K562 (cell line): ENCODE data around the gene PACS1. TPM values are rescaled to one million over a fixed set of nuclear protein-coding genes. Genes with fewer than 3 reads are reported as not detected.

Source experiments
- ATAC-seq: fragments of 200-7000 bp; cut with Tn5 transposase; 3 replicates; pipeline ENCODE4 v1.9.1; 2020; ENCODE audit warnings: moderate library complexity
- BruUV-seq: library from RNA; stranded (reverse); fragments of 400-500 nt; replicated peaks from 2 replicates; lab custom pipeline; 2021; lab: Mats Ljungman, UMichigan
- CTCF ChIA-PET: fragments of 300-600 bp; formaldehyde crosslinking; extraction: SDS; loops from one replicate; lab custom pipeline; 2021; ENCODE audit warnings: low intra/inter-chr PET ratio; lab: Yijun Ruan, JAX
- POLR2A ChIA-PET: fragments of 300-600, 350-650 bp; sonication (Branson Sonifier 250); formaldehyde crosslinking; extraction: SDS; loops from one replicate; lab custom pipeline; 2021; ENCODE audit warnings: antibody characterized with exemption, inconsistent platforms; lab: Yijun Ruan, JAX
- DNase-seq, 4 experiments: peaks; one replicate each; pipeline versions ENCODE4 v3.0.0 to v3.0.0-alpha.2; 2011 to 2018; ENCODE audit warnings: low spot score in 3 of 4, mixed read lengths in 3 of 4; ENCODE audit errors: extremely low read depth in 1 of 4
- FAIRE-seq: peaks from 2 replicates; lab custom pipeline; 2011; peaks lifted over from hg19 to GRCh38; lab: Jason Lieb, UNC
- H2AFZ ChIP-seq: 2 replicates; pipeline ENCODE4 v1.6.0; 2011; ENCODE audit warnings: low read depth, low read length, control low read depth, inconsistent platforms
- H3K27ac ChIP-seq: fragments of 200-600 bp; 3 replicates; pipeline ENCODE4 v1.8.0; 2011; ENCODE audit warnings: low read depth, mild to moderate bottlenecking, control low read depth, inconsistent platforms, low read length, moderate library complexity, mixed read lengths; ENCODE audit errors: extremely low read depth
- H3K27me3 ChIP-seq, 2 experiments: fragments of 300-600 bp in 1 of 2; 2 replicates in 1 of 2; 3 replicates in 1 of 2; pipeline versions ENCODE4 v1.6.0 to v1.8.0; 2011; ENCODE audit warnings: inconsistent platforms in 2 of 2, low read length in 2 of 2, mild to moderate bottlenecking in 1 of 2, mixed read lengths in 1 of 2, moderate library complexity in 1 of 2; ENCODE audit not compliant: control insufficient read depth in 2 of 2, insufficient read depth in 2 of 2
- H3K36me3 ChIP-seq: fragments of 300-600 bp; 3 replicates; pipeline ENCODE4 v1.8.0; 2011; ENCODE audit warnings: mild to moderate bottlenecking, low read length, inconsistent platforms; ENCODE audit not compliant: control insufficient read depth, insufficient read depth
- H3K4me1 ChIP-seq, 2 experiments: fragments of 200-600 bp in 1 of 2; replicated peaks in 1 of 2; 2 replicates in 1 of 2; 3 replicates in 1 of 2; pipeline versions ENCODE4 v1.5.1 to v1.8.0; 2011; ENCODE audit warnings: inconsistent platforms in 2 of 2, low read length in 2 of 2, mild to moderate bottlenecking in 1 of 2, mixed read lengths in 1 of 2, moderate library complexity in 1 of 2; ENCODE audit not compliant: control insufficient read depth in 2 of 2, insufficient read depth in 2 of 2
- H3K4me2 ChIP-seq: 2 replicates; pipeline ENCODE4 v1.6.1; 2011; ENCODE audit warnings: low read length, control low read depth, inconsistent platforms, mixed read lengths; ENCODE audit not compliant: insufficient read depth
- H3K4me3 ChIP-seq: fragments of 200-600 bp; sonication (generic), shearing (Covaris generic); 2 replicates; pipeline ENCODE4 v1.5.1; 2016; ENCODE audit warnings: control low read depth, inconsistent platforms
- H3K79me2 ChIP-seq: fragments of 200-600 bp; 3 replicates; pipeline ENCODE4 v1.8.0; 2011; ENCODE audit warnings: low read length, inconsistent platforms; ENCODE audit not compliant: control insufficient read depth, insufficient read depth
- H3K9ac ChIP-seq, 2 experiments: 2 replicates each; pipeline versions ENCODE4 v1.6.0 to v1.6.1; 2011; ENCODE audit warnings: low read depth in 2 of 2, low read length in 2 of 2, control low read depth in 1 of 2, inconsistent platforms in 1 of 2, mild to moderate bottlenecking in 1 of 2, mixed read lengths in 1 of 2; ENCODE audit not compliant: insufficient read depth in 1 of 2
- H3K9me1 ChIP-seq: one replicate; pipeline ENCODE4 v1.6.0; 2011; ENCODE audit warnings: inconsistent platforms, mild to moderate bottlenecking, low read length, moderate library complexity; ENCODE audit not compliant: control insufficient read depth, insufficient read depth
- H3K9me3 ChIP-seq: replicated peaks from 2 replicates; pipeline ENCODE4 v1.5.1; 2011; ENCODE audit warnings: low read depth, low read length, inconsistent platforms; ENCODE audit not compliant: control insufficient read depth, insufficient read depth
- H4K20me1 ChIP-seq: replicated peaks from 2 replicates; pipeline ENCODE4 v1.6.1; 2011; ENCODE audit warnings: low read length, inconsistent platforms, mixed read lengths; ENCODE audit not compliant: control insufficient read depth, insufficient read depth
- BCOR ChIP-seq: fragments of 450-650 bp; IDR thresholded peaks from 2 replicates; pipeline ENCODE4 v1.6.1; 2016
- RBM25 ChIP-seq: fragments of 200-400 bp; formaldehyde crosslinking; IDR thresholded peaks from 2 replicates; pipeline ENCODE4 v1.6.1; 2018; ENCODE audit warnings: low read length, low read depth, moderate library complexity; ENCODE audit not compliant: severe bottlenecking
- SREBF1 ChIP-seq: fragments of 150-350 bp; IDR thresholded peaks from 2 replicates; pipeline ENCODE4 v1.6.1; 2014; ENCODE audit warnings: antibody characterized with exemption, low read depth, low read length, borderline replicate concordance
- ZNF445 ChIP-seq: fragments of 250-450 bp; sonication (Bioruptor Pico); IDR thresholded peaks from 2 replicates; pipeline ENCODE4 v1.4.0; 2020; ENCODE audit warnings: low read depth, mild to moderate bottlenecking, moderate library complexity
- WGBS: fragments of 100-300 bp; shearing (Covaris generic); methylation state at CpG from one replicate; pipeline ENCODE4 v1.1.6; 2016; ENCODE audit warnings: low coverage, mixed read lengths; ENCODE audit not compliant: insufficient coverage; ENCODE audit errors: missing lambda C conversion rate; 5-methylcytosine and 5-hydroxymethylcytosine counted together
- in situ Hi-C: fragments of 300-500 bp; cut with MboI; formaldehyde crosslinking; loops from 4 replicates; pipeline ENCODE4 v1.15.0; 2018; ENCODE audit warnings: inconsistent platforms, mixed read lengths
- intact Hi-C: fragments of 100-400 bp; cut with micrococcal nuclease; formaldehyde crosslinking; loops from 2 replicates; pipeline ENCODE4 v1.14.2; 2022
- polyA plus RNA-seq, 8 experiments: library from polyadenylated mRNA; depleted of rRNA in 4 of 8; stranded (reverse) in 5 of 8; unstranded in 3 of 8; fragments of >200 nt; fragmentation: Nextera tagmentation in 2 of 8; fragmentation: Illumina TruSeq in 1 of 8; extraction: Ambion mirVana in 2 of 8; extraction: Trizol in 1 of 8; gene quantifications; 2 replicates each; pipeline versions ENCODE4 v1.2.1 to v1.2.3, GENCODE V29; 2011 to 2014; ENCODE audit warnings: inconsistent platforms in 1 of 8, missing spikeins in 1 of 8
- total RNA-seq, 7 experiments: library from RNA; depleted of rRNA in 6 of 7; stranded (reverse); fragments of >200 nt in 6 of 7; fragmentation: Illumina TruSeq in 2 of 7; extraction: Trizol in 2 of 7; gene quantifications; 2 replicates each; pipeline versions ENCODE4 v1.2.1 to v1.2.3, GENCODE V29; 2011 to 2021; ENCODE audit warnings: low replicate concordance in 1 of 7

Gene PACS1
- total and polyA plus RNA-seq, 9 of the 15 experiments (the other 6 are each of a cell fraction or from before 2014, with no cell fraction given) = 0.34 to 28.1 (median 8.5) TPM

DNA sequence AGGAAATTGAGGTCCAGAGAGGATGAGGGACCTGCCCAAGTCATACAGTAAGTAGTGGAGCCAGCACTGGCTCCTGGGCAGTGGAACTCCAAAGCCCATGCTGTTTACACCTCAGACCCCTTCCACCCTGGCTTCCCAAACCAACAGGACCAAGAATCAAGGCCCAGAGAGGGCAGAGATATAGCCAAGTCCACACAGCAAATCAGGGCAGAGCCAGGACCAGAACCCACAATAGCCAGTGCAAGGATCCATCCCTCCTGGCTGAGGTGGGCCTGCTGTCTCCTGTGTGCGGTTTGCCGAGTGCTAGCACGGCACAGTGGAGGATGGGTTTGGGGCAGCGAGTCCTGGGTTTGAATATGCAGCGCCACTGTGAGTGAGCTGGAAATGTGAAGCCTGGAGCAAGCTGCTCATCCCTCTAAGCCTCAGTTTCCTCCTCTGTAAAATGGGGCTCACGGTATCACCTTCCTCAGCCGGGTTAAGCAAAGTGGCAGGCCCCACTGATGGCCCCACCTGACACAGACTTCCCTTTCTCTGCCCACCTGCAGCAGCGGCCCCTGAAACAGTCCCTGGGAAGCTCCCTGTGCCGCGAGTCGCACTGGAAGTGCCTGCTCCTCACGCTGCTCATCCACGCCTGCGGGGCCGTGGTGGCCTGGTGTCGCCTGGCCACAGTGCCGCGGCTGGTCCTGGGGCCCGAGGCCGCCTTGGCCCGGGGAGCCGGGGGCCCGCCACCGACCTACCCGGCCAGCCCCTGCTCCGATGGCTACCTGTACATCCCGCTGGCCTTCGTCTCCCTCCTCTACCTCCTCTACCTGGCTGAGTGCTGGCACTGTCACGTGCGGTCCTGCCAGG, 223.9 kb downstream of the PACS1 start:
- BruUV-seq = no TSS peak
- Histone ChIP-seq H3K9ac (no peak overlapping the region), H3K27ac (no peak overlapping the region), H3K9me3 (no peaks in the 10 kb centered on the region), H3K4me3 (no peak overlapping the region), H3K9me1 (no peaks in the 10 kb centered on the region), H3K36me3 (no peaks in the 10 kb centered on the region), H3K27me3 (peaks cover 0 to 8% of the 10 kb centered on the region in 2 experiments; a peak in 2 of 5 replicates), H2AFZ (no peak overlapping the region), H4K20me1 (0 out of 2 replicates have a peak, but pooled peaks cover 5% of the 10 kb centered on the region), H3K4me1 (peaks cover 7 to 43% of the 10 kb centered on the region in 2 experiments), H3K79me2 (no peaks in the 10 kb centered on the region), H3K4me2 (no peak overlapping the region)
- CTCF ChIA-PET = no interaction called here
- intact Hi-C loops (no loop called here), in situ Hi-C loops (no loop called here)
- POLR2A ChIA-PET = no interaction called here
- no peak for FAIRE-seq
- TF ChIP-seq RBM25 (peak; percentile 34), ZNF445 (no peak), BCOR (peak; percentile 19; the same call in 1 of the 2 replicates), SREBF1 (no peak)
- ATAC-seq = no peak
- WGBS = 40% methylated on average over 24 of the region's 30 CpGs
- DNase-seq = no peak

Other genes with a start within 250 kb of the PACS1 start
Only the 7 nearest of the 24 such genes appear.
- 84.1 and 124 TPM in 2 replicates for gene SART1, start 108.5 kb upstream of the PACS1 start, total RNA-seq (2014; rRNA removed)
- 11.4 and 17.0 TPM in 2 replicates for gene SART1, start 108.5 kb upstream of the PACS1 start, total RNA-seq (2014; rRNA removed; fragmentation: Illumina TruSeq; extraction: Trizol)
- 31.7 and 32.0 TPM in 2 replicates for gene SART1, start 108.5 kb upstream of the PACS1 start, total RNA-seq (2015; rRNA removed; fragmentation: Illumina TruSeq; extraction: Trizol)
- gene SART1, start 108.5 kb upstream of the PACS1 start, total RNA-seq (2021) = 47.1 and 54.9 TPM in 2 replicates
- gene SART1, start 108.5 kb upstream of the PACS1 start, polyA plus RNA-seq (2011; rRNA removed) = 8.4 and 13.6 TPM in 2 replicates
- gene SART1, start 108.5 kb upstream of the PACS1 start, polyA plus RNA-seq (2014; fragmentation: Illumina TruSeq; extraction: Trizol) = 31.7 and 45.0 TPM in 2 replicates
- gene SART1, start 108.5 kb upstream of the PACS1 start, polyA plus RNA-seq (2014; fragmentation: Nextera tagmentation; extraction: Ambion mirVana) = 1 to 10 TPM; 4.8 to 7.2 TPM
- 50.5 and 57.6 TPM in 2 replicates for gene SART1, start 108.5 kb upstream of the PACS1 start, polyA plus RNA-seq (2014; rRNA removed)
- gene EIF1AD, start 68.1 kb upstream of the PACS1 start, total RNA-seq (2014; rRNA removed) = 58.7 and 63.5 TPM in 2 replicates
- gene EIF1AD, start 68.1 kb upstream of the PACS1 start, total RNA-seq (2014; rRNA removed; fragmentation: Illumina TruSeq; extraction: Trizol) = 52.0 and 55.7 TPM in 2 replicates
- gene EIF1AD, start 68.1 kb upstream of the PACS1 start, total RNA-seq (2015; rRNA removed; fragmentation: Illumina TruSeq; extraction: Trizol) = 54.6 and 57.2 TPM in 2 replicates
- 63.5 and 67.3 TPM in 2 replicates for gene EIF1AD, start 68.1 kb upstream of the PACS1 start, total RNA-seq (2021)
- 58.7 TPM in 2 replicates for gene EIF1AD, start 68.1 kb upstream of the PACS1 start, polyA plus RNA-seq (2011; rRNA removed)
- gene EIF1AD, start 68.1 kb upstream of the PACS1 start, polyA plus RNA-seq (2014; fragmentation: Illumina TruSeq; extraction: Trizol) = 66.5 and 68.6 TPM in 2 replicates
- gene EIF1AD, start 68.1 kb upstream of the PACS1 start, polyA plus RNA-seq (2014; fragmentation: Nextera tagmentation; extraction: Ambion mirVana) = 10 to 100 TPM; 66.9 to 98.8 TPM
- 50.1 and 50.9 TPM in 2 replicates for gene EIF1AD, start 68.1 kb upstream of the PACS1 start, polyA plus RNA-seq (2014; rRNA removed)
- gene BANF1, start 67.8 kb upstream of the PACS1 start, total RNA-seq (2014; rRNA removed) = 108 and 137 TPM in 2 replicates
- gene BANF1, start 67.8 kb upstream of the PACS1 start, total RNA-seq (2014; rRNA removed; fragmentation: Illumina TruSeq; extraction: Trizol) = 123 and 126 TPM in 2 replicates
- gene BANF1, start 67.8 kb upstream of the PACS1 start, total RNA-seq (2015; rRNA removed; fragmentation: Illumina TruSeq; extraction: Trizol) = 117 and 123 TPM in 2 replicates
- 285 and 295 TPM in 2 replicates for gene BANF1, start 67.8 kb upstream of the PACS1 start, total RNA-seq (2021)
- gene BANF1, start 67.8 kb upstream of the PACS1 start, polyA plus RNA-seq (2011; rRNA removed) = 160 and 218 TPM in 2 replicates
- gene BANF1, start 67.8 kb upstream of the PACS1 start, polyA plus RNA-seq (2014; fragmentation: Illumina TruSeq; extraction: Trizol) = 413 and 508 TPM in 2 replicates
- gene BANF1, start 67.8 kb upstream of the PACS1 start, polyA plus RNA-seq (2014; fragmentation: Nextera tagmentation; extraction: Ambion mirVana) = 100 to 1,000 TPM; 631 to 651 TPM
- 226 and 263 TPM in 2 replicates for gene BANF1, start 67.8 kb upstream of the PACS1 start, polyA plus RNA-seq (2014; rRNA removed)
- not detected in 2 replicates for gene CST6, start 58.3 kb upstream of the PACS1 start, total RNA-seq (2014; rRNA removed)
- gene CST6, start 58.3 kb upstream of the PACS1 start, total RNA-seq (2014; rRNA removed; fragmentation: Illumina TruSeq; extraction: Trizol) = not detected in 2 replicates
- gene CST6, start 58.3 kb upstream of the PACS1 start, total RNA-seq (2015; rRNA removed; fragmentation: Illumina TruSeq; extraction: Trizol) = not detected in 2 replicates
- gene CST6, start 58.3 kb upstream of the PACS1 start, total RNA-seq (2021) = not detected in 2 replicates
- not detected in 2 replicates for gene CST6, start 58.3 kb upstream of the PACS1 start, polyA plus RNA-seq (2011; rRNA removed)
- gene CST6, start 58.3 kb upstream of the PACS1 start, polyA plus RNA-seq (2014; fragmentation: Illumina TruSeq; extraction: Trizol) = not detected in 2 replicates
- gene CST6, start 58.3 kb upstream of the PACS1 start, polyA plus RNA-seq (2014; fragmentation: Nextera tagmentation; extraction: Ambion mirVana) = not detected
- gene CST6, start 58.3 kb upstream of the PACS1 start, polyA plus RNA-seq (2014; rRNA removed) = not detected in 2 replicates
- gene CATSPER1, start 43.8 kb upstream of the PACS1 start, total RNA-seq (2014; rRNA removed) = 0.04 and 0.32 TPM in 2 replicates
- 0.13 and 0.47 TPM in 2 replicates for gene CATSPER1, start 43.8 kb upstream of the PACS1 start, total RNA-seq (2014; rRNA removed; fragmentation: Illumina TruSeq; extraction: Trizol)
- gene CATSPER1, start 43.8 kb upstream of the PACS1 start, total RNA-seq (2015; rRNA removed; fragmentation: Illumina TruSeq; extraction: Trizol) = 0.45 and 0.47 TPM in 2 replicates
- gene CATSPER1, start 43.8 kb upstream of the PACS1 start, total RNA-seq (2021) = 0.56 and 1.1 TPM in 2 replicates
- gene CATSPER1, start 43.8 kb upstream of the PACS1 start, polyA plus RNA-seq (2011; rRNA removed) = 1.4 and 3.3 TPM in 2 replicates
- gene CATSPER1, start 43.8 kb upstream of the PACS1 start, polyA plus RNA-seq (2014; fragmentation: Illumina TruSeq; extraction: Trizol) = 0.21 and 0.46 TPM in 2 replicates
- gene CATSPER1, start 43.8 kb upstream of the PACS1 start, polyA plus RNA-seq (2014; fragmentation: Nextera tagmentation; extraction: Ambion mirVana) = 1 to 10 TPM in 1 of 2 experiments, under 1 TPM in 1; 0.76 to 1.5 TPM
- 0.85 and 1.1 TPM in 2 replicates for gene CATSPER1, start 43.8 kb upstream of the PACS1 start, polyA plus RNA-seq (2014; rRNA removed)
- gene GAL3ST3, start 21.1 kb upstream of the PACS1 start, total RNA-seq (2014; rRNA removed) = not detected in 2 replicates
- gene GAL3ST3, start 21.1 kb upstream of the PACS1 start, total RNA-seq (2014; rRNA removed; fragmentation: Illumina TruSeq; extraction: Trizol) = not detected in 2 replicates
- not detected in 2 replicates for gene GAL3ST3, start 21.1 kb upstream of the PACS1 start, total RNA-seq (2015; rRNA removed; fragmentation: Illumina TruSeq; extraction: Trizol)
- gene GAL3ST3, start 21.1 kb upstream of the PACS1 start, total RNA-seq (2021) = not detected in 2 replicates
- gene GAL3ST3, start 21.1 kb upstream of the PACS1 start, polyA plus RNA-seq (2011; rRNA removed) = not detected in 2 replicates
- gene GAL3ST3, start 21.1 kb upstream of the PACS1 start, polyA plus RNA-seq (2014; fragmentation: Illumina TruSeq; extraction: Trizol) = not detected in 2 replicates
- gene GAL3ST3, start 21.1 kb upstream of the PACS1 start, polyA plus RNA-seq (2014; fragmentation: Nextera tagmentation; extraction: Ambion mirVana) = not detected
- gene GAL3ST3, start 21.1 kb upstream of the PACS1 start, polyA plus RNA-seq (2014; rRNA removed) = not detected in 2 replicates
- gene SF3B2, start 17.9 kb upstream of the PACS1 start, total RNA-seq (2014; rRNA removed) = 215 TPM in 2 replicates
- 122 and 133 TPM in 2 replicates for gene SF3B2, start 17.9 kb upstream of the PACS1 start, total RNA-seq (2014; rRNA removed; fragmentation: Illumina TruSeq; extraction: Trizol)
- 157 and 163 TPM in 2 replicates for gene SF3B2, start 17.9 kb upstream of the PACS1 start, total RNA-seq (2015; rRNA removed; fragmentation: Illumina TruSeq; extraction: Trizol)
- gene SF3B2, start 17.9 kb upstream of the PACS1 start, total RNA-seq (2021) = 233 and 248 TPM in 2 replicates
- 60.8 and 85.9 TPM in 2 replicates for gene SF3B2, start 17.9 kb upstream of the PACS1 start, polyA plus RNA-seq (2011; rRNA removed)
- gene SF3B2, start 17.9 kb upstream of the PACS1 start, polyA plus RNA-seq (2014; fragmentation: Illumina TruSeq; extraction: Trizol) = 236 and 246 TPM in 2 replicates
- gene SF3B2, start 17.9 kb upstream of the PACS1 start, polyA plus RNA-seq (2014; fragmentation: Nextera tagmentation; extraction: Ambion mirVana) = 10 to 100 TPM; 58.3 to 93.8 TPM
- 114 and 169 TPM in 2 replicates for gene SF3B2, start 17.9 kb upstream of the PACS1 start, polyA plus RNA-seq (2014; rRNA removed)